H1 (cell line): ENCODE data around the gene ADAM12. TPM values are rescaled to one million over a fixed set of nuclear protein-coding genes. Genes with fewer than 3 reads are reported as not detected.

ENCODE experiments used
- CTCF ChIA-PET: fragments of 300-600 bp; sonication (Branson Sonifier 250); formaldehyde crosslinking; loops from one replicate; lab custom pipeline; 2021; ENCODE audit not compliant: partially characterized antibody; lab: Charles Lee
- POLR2A ChIA-PET: fragments of 300-600 bp; sonication (Branson Sonifier 250); formaldehyde crosslinking; loops from one replicate; lab custom pipeline; 2021; ENCODE audit warnings: inconsistent platforms; ENCODE audit not compliant: partially characterized antibody; lab: Charles Lee
- DNase-seq, 2 experiments: peaks; one replicate each; pipeline versions ENCODE4 v3.0.0 to v3.0.0-alpha.2; 2010 to 2022; ENCODE audit warnings: low spot score in 2 of 2, low read depth in 1 of 2, mixed read lengths in 1 of 2
- FAIRE-seq: peaks from 2 replicates; lab custom pipeline; 2011; peaks lifted over from hg19 to GRCh38; lab: Jason Lieb, UNC
- H2AFZ ChIP-seq: 2 replicates; pipeline ENCODE4 v1.8.1; 2012; ENCODE audit warnings: low read length, inconsistent platforms
- H2AK5ac ChIP-seq: 2 replicates; pipeline ENCODE4 v1.6.1; 2013; ENCODE audit warnings: low read depth, low read length
- H2BK120ac ChIP-seq: replicated peaks from 2 replicates; pipeline ENCODE3; 2013; ENCODE audit warnings: low read depth, low read length, inconsistent platforms
- H2BK12ac ChIP-seq: 2 replicates; pipeline ENCODE4 v1.6.1; 2013; ENCODE audit warnings: low read depth, low read length
- H2BK15ac ChIP-seq: 2 replicates; pipeline ENCODE4 v1.6.1; 2013; ENCODE audit warnings: low read length
- H2BK20ac ChIP-seq: 2 replicates; pipeline ENCODE4 v1.6.1; 2013; ENCODE audit warnings: low read length
- H2BK5ac ChIP-seq: 2 replicates; pipeline ENCODE4 v1.6.1; 2013; ENCODE audit warnings: low read depth, low read length
- H3K14ac ChIP-seq: 2 replicates; pipeline ENCODE4 v1.6.1; 2013; ENCODE audit warnings: inconsistent platforms; ENCODE audit not compliant: insufficient read length
- H3K18ac ChIP-seq: 2 replicates; pipeline ENCODE4 v1.6.1; 2013; ENCODE audit warnings: low read length; ENCODE audit errors: extremely low read depth
- H3K23ac ChIP-seq: 2 replicates; pipeline ENCODE4 v1.6.1; 2013; ENCODE audit warnings: inconsistent platforms; ENCODE audit not compliant: insufficient read length
- H3K23me2 ChIP-seq: 2 replicates; pipeline ENCODE4 v1.6.1; 2013; ENCODE audit warnings: low read depth, low read length
- H3K27ac ChIP-seq: 2 replicates; pipeline ENCODE4 v1.6.1; 2011; ENCODE audit warnings: low read depth, low read length, inconsistent platforms
- H3K27me3 ChIP-seq, 4 experiments: replicated peaks in 1 of 4; 1 replicate in 1 of 4; 2 replicates in 3 of 4; pipeline versions ENCODE4 v1.6.1 to v1.8.1; 2011 to 2013; ENCODE audit warnings: low read length in 3 of 4, mild to moderate bottlenecking in 3 of 4, inconsistent platforms in 2 of 4, mixed read lengths in 2 of 4, moderate library complexity in 1 of 4; ENCODE audit not compliant: control insufficient read depth in 3 of 4, insufficient read depth in 3 of 4; ENCODE audit errors: extremely low read depth in 1 of 4
- H3K36me3 ChIP-seq, 4 experiments: 2 replicates each; pipeline versions ENCODE4 v1.6.1 to v1.8.1; 2011 to 2013; ENCODE audit warnings: mild to moderate bottlenecking in 4 of 4, low read length in 3 of 4, moderate library complexity in 2 of 4, control low read depth in 1 of 4, inconsistent platforms in 1 of 4; ENCODE audit not compliant: insufficient read depth in 4 of 4, control insufficient read depth in 2 of 4
- H3K4ac ChIP-seq: replicated peaks from 2 replicates; pipeline ENCODE3; 2013; ENCODE audit warnings: low read length, low read depth, mixed read lengths, inconsistent platforms; ENCODE audit not compliant: insufficient read length
- H3K4me1 ChIP-seq, 4 experiments: replicated peaks in 1 of 4; 1 replicate in 1 of 4; 2 replicates in 3 of 4; pipeline versions ENCODE4 v1.6.1 to v1.8.1; 2011 to 2013; ENCODE audit warnings: low read length in 3 of 4, inconsistent platforms in 2 of 4, mixed read lengths in 1 of 4; ENCODE audit not compliant: insufficient read depth in 4 of 4, control insufficient read depth in 3 of 4
- H3K4me2 ChIP-seq, 2 experiments: 2 replicates each; pipeline versions ENCODE4 v1.6.1 to v1.8.1; 2011 to 2013; ENCODE audit warnings: low read depth in 2 of 2, low read length in 2 of 2, control low read depth in 1 of 2, inconsistent platforms in 1 of 2, mild to moderate bottlenecking in 1 of 2; ENCODE audit not compliant: insufficient read depth in 1 of 2
- H3K4me3 ChIP-seq, 4 experiments: fragments of 200-600, 300-600 bp in 1 of 4; sonication (generic), shearing (Covaris generic), sonication (Bioruptor Twin) in 1 of 4; 2 replicates each; pipeline versions ENCODE4 v1.5.1 to v1.8.1; 2011 to 2016; ENCODE audit warnings: low read length in 4 of 4, low read depth in 3 of 4, control low read depth in 2 of 4, inconsistent platforms in 2 of 4, mild to moderate bottlenecking in 2 of 4, mixed read lengths in 1 of 4, moderate library complexity in 1 of 4; ENCODE audit not compliant: insufficient read depth in 2 of 4; ENCODE audit errors: extremely low read depth in 1 of 4
- H3K56ac ChIP-seq: replicated peaks from 2 replicates; pipeline ENCODE3; 2013; ENCODE audit warnings: low read depth, mild to moderate bottlenecking, mixed read lengths, low read length, inconsistent platforms; ENCODE audit not compliant: insufficient read length
- H3K79me1 ChIP-seq: 2 replicates; pipeline ENCODE4 v1.6.1; 2013; ENCODE audit warnings: low read depth, low read length, control low read depth
- H3K79me2 ChIP-seq, 2 experiments: 2 replicates each; pipeline versions ENCODE4 v1.6.1 to v1.8.1; 2012 to 2013; ENCODE audit warnings: low read length in 2 of 2, mild to moderate bottlenecking in 2 of 2, inconsistent platforms in 1 of 2; ENCODE audit not compliant: insufficient read depth in 2 of 2, control insufficient read depth in 1 of 2
- H3K9ac ChIP-seq, 4 experiments: replicated peaks in 1 of 4; 1 replicate in 1 of 4; 2 replicates in 3 of 4; pipeline versions ENCODE4 v1.6.1 to v1.8.1; 2011 to 2013; ENCODE audit warnings: low read depth in 3 of 4, low read length in 3 of 4, control low read depth in 2 of 4, mild to moderate bottlenecking in 2 of 4, moderate library complexity in 2 of 4, inconsistent platforms in 1 of 4; ENCODE audit errors: extremely low read depth in 1 of 4
- H3K9me3 ChIP-seq, 2 experiments: 2 replicates each; pipeline versions ENCODE4 v1.6.1 to v1.8.1; 2012 to 2013; ENCODE audit warnings: mild to moderate bottlenecking in 2 of 2, moderate library complexity in 2 of 2, control low read depth in 1 of 2, inconsistent platforms in 1 of 2, low read depth in 1 of 2, low read length in 1 of 2, mixed read lengths in 1 of 2; ENCODE audit not compliant: insufficient read depth in 2 of 2
- H4K20me1 ChIP-seq, 2 experiments: replicated peaks in 1 of 2; 2 replicates each; pipeline versions ENCODE3 to v1.8.1; 2011 to 2013; ENCODE audit warnings: inconsistent platforms in 2 of 2, low read length in 2 of 2, mild to moderate bottlenecking in 1 of 2; ENCODE audit not compliant: insufficient read depth in 2 of 2, control insufficient read depth in 1 of 2
- H4K5ac ChIP-seq: 2 replicates; pipeline ENCODE4 v1.6.1; 2013; ENCODE audit warnings: low read length, low read depth, mixed read lengths, inconsistent platforms; ENCODE audit not compliant: insufficient read length
- H4K8ac ChIP-seq: 2 replicates; pipeline ENCODE4 v1.8.0; 2013; ENCODE audit warnings: mild to moderate bottlenecking, moderate library complexity, low read length, inconsistent platforms; ENCODE audit not compliant: insufficient read depth; ENCODE audit errors: extremely low read depth
- H4K91ac ChIP-seq: replicated peaks from 2 replicates; pipeline ENCODE3; 2013; ENCODE audit warnings: low read length, mixed read lengths, inconsistent platforms; ENCODE audit not compliant: insufficient read length
- ASH2L ChIP-seq: fragments of 200-600, 300-600 bp; sonication (generic); IDR thresholded peaks from one replicate; pipeline ENCODE4 v1.7.1; 2017; ENCODE audit warnings: low read length
- BACH1 ChIP-seq: IDR thresholded peaks from 2 replicates; pipeline ENCODE4 v1.6.1; 2012; ENCODE audit warnings: low read length, improper control_type of control experiment
- CHD1 ChIP-seq: IDR thresholded peaks from 2 replicates; pipeline ENCODE4 v1.6.1; 2012; ENCODE audit warnings: low read depth, low read length, improper control_type of control experiment
- CHD2 ChIP-seq: IDR thresholded peaks from 2 replicates; pipeline ENCODE4 v1.6.1; 2012; ENCODE audit warnings: low read length, improper control_type of control experiment
- CTBP2 ChIP-seq: IDR thresholded peaks from 2 replicates; pipeline ENCODE4 v1.7.0; 2011; ENCODE audit warnings: borderline replicate concordance, mild to moderate bottlenecking, moderate library complexity, mixed read lengths, low read length; ENCODE audit not compliant: insufficient read depth, insufficient read length
- FOSL1 ChIP-seq: IDR thresholded peaks from 2 replicates; pipeline ENCODE4 v1.6.1; 2011; ENCODE audit warnings: mild to moderate bottlenecking, low read depth, low read length, moderate library complexity; ENCODE audit not compliant: insufficient read depth
- JUN ChIP-seq: IDR thresholded peaks from 2 replicates; pipeline ENCODE4 v1.6.1; 2011; ENCODE audit warnings: low read depth, mild to moderate bottlenecking, improper control_type of control experiment, low read length
- NANOG ChIP-seq: IDR thresholded peaks from 2 replicates; pipeline ENCODE4 v1.6.1; 2011; ENCODE audit warnings: low read length, low read depth, mild to moderate bottlenecking, inconsistent platforms; ENCODE audit not compliant: insufficient read depth, poor library complexity, severe bottlenecking
- RAD21 ChIP-seq, 2 experiments: IDR thresholded peaks in 1 of 2; conservative IDR thresholded peaks in 1 of 2; 2 replicates each; pipeline ENCODE4 v1.6.1; 2011; ENCODE audit warnings: low read depth in 2 of 2, low read length in 2 of 2, improper control_type of control experiment in 1 of 2, inconsistent platforms in 1 of 2, mild to moderate bottlenecking in 1 of 2, moderate library complexity in 1 of 2
- SIRT6 ChIP-seq: IDR thresholded peaks from one replicate; pipeline ENCODE4 v1.7.1; 2012; ENCODE audit warnings: low read length, inconsistent platforms
- SP4 ChIP-seq: IDR thresholded peaks from 2 replicates; pipeline ENCODE4 v1.6.1; 2012; ENCODE audit warnings: low read length, inconsistent platforms
- SRF ChIP-seq: IDR thresholded peaks from 2 replicates; pipeline ENCODE4 v1.6.1; 2011; ENCODE audit warnings: mild to moderate bottlenecking, low read depth, low read length, moderate library complexity
- TEAD4 ChIP-seq: IDR thresholded peaks from 2 replicates; pipeline ENCODE4 v1.6.1; 2012; ENCODE audit warnings: low read depth, low read length, inconsistent platforms, mixed read lengths
- WGBS, 2 experiments: shearing (Covaris generic) in 1 of 2; methylation state at CpG; one replicate each; pipeline versions ENCODE4 v1.1.6 to v1.1.7; 2013 to 2015; ENCODE audit warnings: low lambda C conversion rate in 2 of 2, mixed read lengths in 2 of 2, inconsistent platforms in 1 of 2, low coverage in 1 of 2, missing lambda C conversion rate in 1 of 2; ENCODE audit not compliant: insufficient replicate concordance in 2 of 2, insufficient coverage in 1 of 2, insufficient read length in 1 of 2; ENCODE audit errors: extremely low coverage in 1 of 2, missing lambda C conversion rate in 1 of 2; 5-methylcytosine and 5-hydroxymethylcytosine counted together
- polyA plus RNA-seq, 7 experiments: library from polyadenylated mRNA; depleted of rRNA in 3 of 7; stranded (reverse) in 5 of 7; unstranded in 2 of 7; fragments of >200 nt in 5 of 7; fragments of 200-250 nt in 2 of 7; gene quantifications; 1 replicate in 5 of 7; 2 replicates in 1 of 7; 4 replicates in 1 of 7; pipeline versions ENCODE4 v1.2.1 to v1.2.3, GENCODE V29; 2011 to 2013; ENCODE audit warnings: missing spikeins in 2 of 7, mixed read lengths in 2 of 7
- total RNA-seq: library from RNA; stranded (reverse); fragmentation: NEBNext Ultra II Directional; extraction: Animal tissue kit (Norgen Biotek cat#: 25700); gene quantifications from 2 replicates; pipeline ENCODE4 v1.2.1, GENCODE V29; 2021

Gene ADAM12
- total and polyA plus RNA-seq, 2 of the 8 experiments (the other 6 are each of a cell fraction or from before 2014, with no cell fraction given) = 0.07 to 0.17 TPM

DNA sequence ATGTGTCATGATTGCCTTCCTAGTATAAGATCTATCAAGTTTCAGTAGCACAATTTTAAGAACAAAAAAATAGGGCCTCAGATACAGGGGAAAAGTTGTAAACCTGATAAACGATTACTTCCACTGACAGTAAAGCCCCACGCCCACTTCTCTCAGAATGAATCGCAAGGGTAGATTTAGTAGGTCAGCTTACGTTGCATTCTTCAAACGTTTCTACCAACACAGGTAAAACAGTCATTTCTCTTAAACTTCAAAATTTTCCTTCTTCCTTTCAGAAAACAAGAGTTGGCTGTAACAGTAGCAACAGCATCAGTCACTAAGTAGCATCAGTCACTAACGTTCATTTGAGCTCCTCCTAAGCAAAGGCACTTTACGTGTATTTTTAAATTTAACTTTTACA is 221.5 kb downstream of the ADAM12 start:
- WGBS, 2 experiments = 85% methylated on average over 7 of the region's 7 CpGs; no CpG with 5 or more reads in 1 of the 2 experiments
- H2BK20ac ChIP-seq = no peak overlapping the region
- POLR2A ChIA-PET = no interaction called here

More for the DNA sequence above, 221.5 kb downstream of the ADAM12 start:
- no peak overlapping the region for H4K5ac ChIP-seq
- no peak overlapping the region for H2BK12ac ChIP-seq
- no peaks in the 10 kb centered on the region for H3K27me3 ChIP-seq
- no peak overlapping the region for H3K4me2 ChIP-seq
- H3K27ac ChIP-seq = no peak overlapping the region
- H2BK15ac ChIP-seq = no peak overlapping the region
- H4K91ac ChIP-seq = no peak overlapping the region
- DNase-seq = no peak
- no peak overlapping the region for H3K14ac ChIP-seq
- H3K18ac ChIP-seq = no peak overlapping the region
- H3K36me3 ChIP-seq = no peaks in the 10 kb centered on the region
- H2AK5ac ChIP-seq = no peak overlapping the region
- CTCF ChIA-PET = no interaction called here
- H3K79me1 ChIP-seq = no peaks in the 10 kb centered on the region
- no peak overlapping the region for H2BK120ac ChIP-seq
- FAIRE-seq = no peak
- no peak overlapping the region for H3K9ac ChIP-seq
- H4K8ac ChIP-seq = no peak overlapping the region
- no peak overlapping the region for H3K23ac ChIP-seq
- no peaks in the 10 kb centered on the region for H4K20me1 ChIP-seq
- H2BK5ac ChIP-seq = no peak overlapping the region
- H3K4me3 ChIP-seq = no peak overlapping the region
- H3K9me3 ChIP-seq = no peaks in the 10 kb centered on the region
- no peak overlapping the region for H3K56ac ChIP-seq
- H2AFZ ChIP-seq = no peak overlapping the region
- no peak overlapping the region for H3K4ac ChIP-seq
- no peaks in the 10 kb centered on the region for H3K4me1 ChIP-seq
- no peak for TF ChIP-seq SIRT6
- TF ChIP-seq TEAD4 = no peak
- no peak for TF ChIP-seq JUN
- TF ChIP-seq SP4 = no peak
- no peak for TF ChIP-seq FOSL1
- TF ChIP-seq CTBP2 = no peak
- no peak for TF ChIP-seq NANOG
- TF ChIP-seq SRF = no peak
- TF ChIP-seq CHD2 = no peak
- no peak for TF ChIP-seq BACH1
- no peak for TF ChIP-seq ASH2L
- no peak for TF ChIP-seq RAD21 (IDR thresholded peaks at IDR 0.05 in 1 of 2, conservative IDR thresholded peaks at IDR 0.05 in 1 of 2; ENCODE audit: low read depth in 2 of 2, low read length in 2 of 2)
- no peak for TF ChIP-seq CHD1
- H3K23me2 ChIP-seq = no peaks in the 10 kb centered on the region
- H3K79me2 ChIP-seq = no peaks in the 10 kb centered on the region
